Colonic mucosa (tissue), 4 donors: ENCODE results near the gene MICAL3. TPM values are rescaled to one million over a fixed set of nuclear protein-coding genes. Genes with fewer than 3 reads are reported as not detected.

Source experiments
- DNase-seq: peaks from one replicate; pipeline ENCODE4 v3.0.0-alpha.2; 2020
- H3K27ac ChIP-seq: fragments of 200-600 bp; one replicate; pipeline ENCODE4 v1.8.0; 2021
- H3K27me3 ChIP-seq: fragments of 200-600 bp; one replicate; pipeline ENCODE4 v1.8.0; 2021
- H3K36me3 ChIP-seq: fragments of 200-600 bp; one replicate; pipeline ENCODE4 v1.8.0; 2021
- H3K4me1 ChIP-seq: fragments of 200-600 bp; one replicate; pipeline ENCODE4 v1.8.0; 2021; ENCODE audit warnings: mild to moderate bottlenecking
- H3K4me3 ChIP-seq: fragments of 200-600 bp; one replicate; pipeline ENCODE4 v1.8.0; 2021
- H3K9ac ChIP-seq, 2 donors: one replicate each; pipeline ENCODE4 v1.7.0; 2013; ENCODE audit warnings: control low read depth in 2 of 2, low read depth in 2 of 2, low read length in 2 of 2
- H3K9me3 ChIP-seq: fragments of 200-600 bp; one replicate; pipeline ENCODE4 v1.8.0; 2021
- CTCF ChIP-seq: fragments of 200-600 bp; IDR thresholded peaks from one replicate; pipeline ENCODE4 v1.8.0; 2022; ENCODE audit warnings: antibody characterized with exemption, mild to moderate bottlenecking
- intact Hi-C: fragments of 100-400 bp; cut with DNase I; formaldehyde crosslinking; loops from one replicate; pipeline ENCODE4 v1.14.1; 2022
- total RNA-seq, 2 donors: library from RNA; stranded (reverse); fragmentation: NEBNext Ultra II Directional in 1 of 2; extraction: Animal tissue kit (Norgen Biotek cat#: 25700) in 1 of 2; gene quantifications; one replicate each; pipeline ENCODE4 v1.2.1, GENCODE V29; 2021
- donor health status: healthy.
- donor health status: DM: no; HTN: no; CAD: no.
- donor health status: DM: no; HTN: no; CAD: no.

The MICAL3 gene
- total RNA-seq, 2 donors from 2014 or later = 72.5 to 84.5 TPM

- Histone ChIP-seq H3K4me1 (peaks cover 8% of the 10 kb centered on the region), H3K27me3 (no peaks in the 10 kb centered on the region), H3K36me3 (peaks cover 4% of the 10 kb centered on the region), H3K9ac (no peak overlapping the region), H3K27ac (no peak overlapping the region), H3K9me3 (no peaks in the 10 kb centered on the region), H3K4me3 (no peak overlapping the region)
- no peak for DNase-seq
- intact Hi-C loops = no loop called here
- no peak for TF ChIP-seq CTCF
Measured at GRCh38 chr22:17825876-17826550, 198.3 kb downstream of the MICAL3 start.

GRCh38 chr22:17824457-17824856 is 199.9 kb downstream of the MICAL3 start:
- DNase-seq = no peak
- Histone ChIP-seq H3K36me3 (peaks cover 4% of the 10 kb centered on the region), H3K4me1 (no peaks in the 10 kb centered on the region), H3K9me3 (no peaks in the 10 kb centered on the region), H3K27ac (no peak overlapping the region), H3K4me3 (no peak overlapping the region), H3K9ac (no peak overlapping the region), H3K27me3 (no peaks in the 10 kb centered on the region)
- intact Hi-C loops = no loop called here
- TF ChIP-seq CTCF = no peak

GRCh38 chr22:17823964-17824363 is 200.4 kb downstream of the MICAL3 start:
- Histone ChIP-seq H3K36me3 (peaks cover 4% of the 10 kb centered on the region), H3K9me3 (no peaks in the 10 kb centered on the region), H3K27ac (no peak overlapping the region), H3K27me3 (no peaks in the 10 kb centered on the region), H3K9ac (no peak overlapping the region), H3K4me1 (no peaks in the 10 kb centered on the region), H3K4me3 (no peak overlapping the region)
- no peak for DNase-seq
- no peak for TF ChIP-seq CTCF
- intact Hi-C loops = no loop called here

GRCh38 chr22:17823226-17823625 is 201.1 kb downstream of the MICAL3 start:
- no peak overlapping the region for H3K4me3 ChIP-seq
- H3K9me3 ChIP-seq = no peaks in the 10 kb centered on the region
- DNase-seq = no peak
- no peak for TF ChIP-seq CTCF
- H3K9ac ChIP-seq = no peak overlapping the region
- intact Hi-C loops = no loop called here
- no peaks in the 10 kb centered on the region for H3K4me1 ChIP-seq
- H3K27ac ChIP-seq = no peak overlapping the region
- H3K36me3 ChIP-seq = peaks cover 4% of the 10 kb centered on the region
- H3K27me3 ChIP-seq = no peaks in the 10 kb centered on the region

GRCh38 chr22:17822087-17822486 is 202.3 kb downstream of the MICAL3 start:
- H3K4me3 ChIP-seq = no peak overlapping the region
- H3K36me3 ChIP-seq = peaks cover 4% of the 10 kb centered on the region
- H3K9me3 ChIP-seq = no peaks in the 10 kb centered on the region
- intact Hi-C loops = no loop called here
- no peak for DNase-seq
- H3K4me1 ChIP-seq = no peaks in the 10 kb centered on the region
- H3K27me3 ChIP-seq = no peaks in the 10 kb centered on the region
- no peak overlapping the region for H3K27ac ChIP-seq
- TF ChIP-seq CTCF = no peak
- H3K9ac ChIP-seq = no peak overlapping the region
